HFFc6 (cell line): ENCODE results near the gene PIGH. TPM values are rescaled to one million over a fixed set of nuclear protein-coding genes. Genes with fewer than 3 reads are reported as not detected.

ENCODE experiments used
- DNase-seq: peaks from one replicate; pipeline ENCODE4 v3.0.0-alpha.2; 2018
- H3K27ac Mint-ChIP-seq: 2 replicates; pipeline ENCODE4 v1.8.0; 2020; ENCODE audit warnings: mild to moderate bottlenecking, mixed read lengths
- H3K27me3 Mint-ChIP-seq: 2 replicates; pipeline ENCODE4 v1.8.0; 2021; ENCODE audit warnings: mild to moderate bottlenecking, moderate library complexity, mixed read lengths; ENCODE audit not compliant: insufficient read depth
- H3K36me3 Mint-ChIP-seq: 2 replicates; pipeline ENCODE4 v1.8.0; 2021; ENCODE audit warnings: low read depth, mixed read lengths
- H3K4me1 Mint-ChIP-seq: 2 replicates; pipeline ENCODE4 v1.8.0; 2020; ENCODE audit warnings: low read depth, mixed read lengths
- H3K4me3 Mint-ChIP-seq: 2 replicates; pipeline ENCODE4 v1.8.0; 2020; ENCODE audit warnings: mild to moderate bottlenecking, moderate library complexity, mixed read lengths
- H3K9me3 Mint-ChIP-seq: 2 replicates; pipeline ENCODE4 v1.8.0; 2020; ENCODE audit warnings: mild to moderate bottlenecking, mixed read lengths
- total RNA-seq, 6 experiments: library from RNA; stranded (reverse); fragmentation: NEBNext Ultra II Directional; extraction: Animal tissue kit (Norgen Biotek cat#: 25700); gene quantifications; 2 replicates in 1 of 6; 3 replicates in 5 of 6; pipeline ENCODE4 v1.2.3, GENCODE V29; 2021
- TF ChIP-seq, protein P1 (sequence below): fragments of 200-600 bp; sonication (generic); IDR thresholded peaks from 2 replicates; pipeline ENCODE4 v1.5.0; 2021; ENCODE audit warnings: antibody characterized with exemption, mild to moderate bottlenecking

Gene PIGH
- total RNA-seq, 6 experiments from 2014 or later: 6.3 to 9.3 (median 7.8) TPM

DNA sequence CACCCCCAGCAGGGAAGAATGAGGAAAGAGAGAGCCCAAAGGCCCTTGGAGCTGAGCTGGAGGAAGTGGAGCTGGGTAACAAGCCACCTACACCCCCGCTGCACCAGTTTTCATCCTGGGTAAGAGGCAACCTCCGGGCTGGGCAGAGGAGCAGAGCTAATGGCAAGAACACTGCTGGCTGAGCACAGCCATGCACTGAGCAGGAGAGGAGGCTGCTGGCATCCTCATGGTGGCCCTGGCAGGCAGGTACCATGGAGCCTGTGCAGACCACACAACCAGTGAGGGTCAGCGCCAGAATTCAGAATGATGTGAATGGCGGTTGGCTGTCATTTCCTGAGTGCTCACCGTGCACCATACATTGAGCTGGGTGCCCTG lies 37.3 kb downstream of the PIGH start:
- Mint-ChIP-seq H3K27me3 (peaks cover 16% of the 10 kb centered on the region), H3K4me3 (no peak overlapping the region), H3K4me1 (peaks cover 7% of the 10 kb centered on the region), H3K36me3 (no peaks in the 10 kb centered on the region), H3K9me3 (no peaks in the 10 kb centered on the region), H3K27ac (no peak overlapping the region)
- no peak for DNase-seq
- TF ChIP-seq, protein P1, sequence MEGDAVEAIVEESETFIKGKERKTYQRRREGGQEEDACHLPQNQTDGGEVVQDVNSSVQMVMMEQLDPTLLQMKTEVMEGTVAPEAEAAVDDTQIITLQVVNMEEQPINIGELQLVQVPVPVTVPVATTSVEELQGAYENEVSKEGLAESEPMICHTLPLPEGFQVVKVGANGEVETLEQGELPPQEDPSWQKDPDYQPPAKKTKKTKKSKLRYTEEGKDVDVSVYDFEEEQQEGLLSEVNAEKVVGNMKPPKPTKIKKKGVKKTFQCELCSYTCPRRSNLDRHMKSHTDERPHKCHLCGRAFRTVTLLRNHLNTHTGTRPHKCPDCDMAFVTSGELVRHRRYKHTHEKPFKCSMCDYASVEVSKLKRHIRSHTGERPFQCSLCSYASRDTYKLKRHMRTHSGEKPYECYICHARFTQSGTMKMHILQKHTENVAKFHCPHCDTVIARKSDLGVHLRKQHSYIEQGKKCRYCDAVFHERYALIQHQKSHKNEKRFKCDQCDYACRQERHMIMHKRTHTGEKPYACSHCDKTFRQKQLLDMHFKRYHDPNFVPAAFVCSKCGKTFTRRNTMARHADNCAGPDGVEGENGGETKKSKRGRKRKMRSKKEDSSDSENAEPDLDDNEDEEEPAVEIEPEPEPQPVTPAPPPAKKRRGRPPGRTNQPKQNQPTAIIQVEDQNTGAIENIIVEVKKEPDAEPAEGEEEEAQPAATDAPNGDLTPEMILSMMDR: no peak

DNA sequence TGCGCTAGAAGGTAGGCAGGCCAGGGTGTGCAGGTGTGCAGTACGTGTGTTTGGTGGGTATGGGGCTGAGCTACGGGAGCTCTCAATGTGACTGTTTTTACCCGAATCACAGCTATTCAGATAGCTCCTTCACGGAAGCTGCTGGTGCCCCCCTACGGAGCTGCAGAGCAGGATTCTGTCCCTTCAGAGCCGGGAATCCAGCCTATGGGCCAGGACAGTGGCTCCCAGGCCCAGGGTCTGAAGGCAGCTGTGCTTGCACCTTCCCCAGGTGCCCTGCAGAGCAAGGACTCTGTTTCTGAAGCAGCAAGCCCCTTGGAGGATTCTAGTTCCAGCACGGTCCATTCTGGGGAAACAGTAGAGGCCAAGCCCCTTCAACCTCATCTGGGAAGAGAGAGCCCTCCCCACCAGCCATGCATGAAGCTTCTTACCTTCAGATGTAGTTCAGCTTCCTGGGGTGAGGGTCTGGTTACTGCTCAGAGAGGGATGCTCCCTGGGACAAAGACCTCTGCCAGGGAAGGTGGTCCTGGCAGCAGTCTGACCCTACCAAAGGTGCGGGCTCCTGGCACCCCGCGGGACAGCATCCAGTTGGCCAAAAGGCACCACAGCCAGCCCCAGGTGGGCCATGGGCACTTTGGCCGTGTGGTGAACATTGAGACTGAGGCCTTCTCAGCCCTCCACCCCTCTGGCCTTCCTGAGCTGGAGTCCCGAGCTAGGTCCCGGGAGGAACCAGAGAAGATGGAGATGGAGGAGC lies 37.9 kb downstream of the PIGH start:
- Mint-ChIP-seq H3K9me3 (no peaks in the 10 kb centered on the region), H3K27me3 (peaks cover 12% of the 10 kb centered on the region), H3K4me1 (peaks cover 4% of the 10 kb centered on the region), H3K27ac (no peak overlapping the region), H3K36me3 (no peaks in the 10 kb centered on the region), H3K4me3 (no peak overlapping the region)
- no peak for DNase-seq
- TF ChIP-seq, protein P1: no peak

DNA sequence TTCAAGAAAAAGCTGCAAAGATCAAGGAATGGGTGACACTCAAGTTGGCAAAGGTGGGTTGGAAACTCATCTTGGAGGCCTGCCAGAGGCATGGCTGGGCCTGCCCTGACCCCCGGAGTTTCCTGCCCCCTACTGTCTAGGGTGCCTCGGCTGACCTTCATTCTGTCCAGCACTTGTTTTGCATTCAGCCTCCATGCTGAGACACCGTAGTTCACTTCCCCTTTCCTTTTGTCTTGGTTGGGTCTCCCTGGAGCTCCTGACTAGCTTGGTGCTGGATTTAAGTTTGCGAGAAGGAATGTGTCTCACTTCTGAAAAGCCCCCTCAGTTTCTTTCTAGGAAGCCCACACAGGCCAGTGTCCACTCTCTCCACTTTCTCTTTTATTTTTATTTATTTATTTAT lies 40.4 kb downstream of the PIGH start:
- Mint-ChIP-seq H3K4me1 (peaks cover 9% of the 10 kb centered on the region), H3K4me3 (no peak overlapping the region), H3K36me3 (no peaks in the 10 kb centered on the region), H3K27ac (no peak overlapping the region), H3K9me3 (no peaks in the 10 kb centered on the region), H3K27me3 (peaks cover 14% of the 10 kb centered on the region)
- DNase-seq: no peak
- TF ChIP-seq, protein P1: no peak

DNA sequence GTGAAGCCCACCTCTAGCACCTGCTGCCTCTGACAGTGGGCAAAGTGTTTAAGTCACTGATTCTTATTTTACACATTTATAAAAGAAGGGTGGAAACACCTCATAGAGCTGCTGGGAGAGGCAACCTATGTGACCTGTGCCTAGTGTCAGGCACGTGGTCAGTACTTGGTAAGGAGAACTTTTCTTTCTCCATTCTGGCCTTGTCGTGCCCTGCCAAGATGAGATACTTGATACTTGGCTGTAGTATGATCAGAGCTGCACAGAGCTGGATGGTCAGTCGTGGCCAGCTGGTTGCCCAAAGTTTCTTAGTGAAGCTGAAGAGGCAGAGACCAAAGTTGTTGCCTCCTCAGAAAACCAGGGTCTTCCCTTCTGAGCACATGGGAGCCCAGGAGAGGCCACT lies 42.4 kb downstream of the PIGH start:
- TF ChIP-seq, protein P1: no peak

DNA sequence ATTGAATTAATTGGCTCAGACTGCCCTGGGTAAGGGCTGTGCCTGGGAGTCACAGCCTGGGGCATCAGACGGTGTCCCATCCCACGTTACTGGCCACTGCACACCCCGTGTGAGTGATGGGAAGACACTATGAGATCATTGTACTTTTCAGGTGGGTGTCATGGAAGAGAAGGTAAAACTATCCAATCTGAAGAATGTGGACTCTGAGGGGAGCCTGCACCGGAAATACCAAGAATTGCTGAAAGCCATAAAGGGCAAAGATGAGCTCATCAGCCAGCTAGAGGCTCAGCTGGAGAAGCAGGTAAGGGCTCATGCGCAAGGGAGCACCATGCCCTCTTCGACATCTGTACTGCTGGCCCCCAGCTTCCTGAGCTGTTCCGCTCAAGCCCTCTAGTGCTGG lies 43.0 kb downstream of the PIGH start:
- Mint-ChIP-seq H3K27ac (no peak overlapping the region), H3K4me3 (no peak overlapping the region), H3K36me3 (no peaks in the 10 kb centered on the region), H3K4me1 (peaks cover 9% of the 10 kb centered on the region), H3K9me3 (no peaks in the 10 kb centered on the region), H3K27me3 (peaks cover 33% of the 10 kb centered on the region)
- DNase-seq: no peak
- TF ChIP-seq, protein P1: no peak

More for the DNA sequence above, 42.4 kb downstream of the PIGH start:
- Mint-ChIP-seq H3K4me1 (peaks cover 9% of the 10 kb centered on the region), H3K36me3 (no peaks in the 10 kb centered on the region), H3K4me3 (no peak overlapping the region), H3K9me3 (no peaks in the 10 kb centered on the region), H3K27me3 (peaks cover 29% of the 10 kb centered on the region), H3K27ac (no peak overlapping the region)
- no peak for DNase-seq
